B cell (primary cell): Measurements from ENCODE around the gene PLXNB2.

Experiments
- CTCF ChIP-seq: fragments of 200-600 bp; IDR thresholded peaks from one replicate; pipeline ENCODE4 v1.8.0; 2022; ENCODE audit warnings: antibody characterized with exemption, mild to moderate bottlenecking
- EZH2 ChIP-seq: IDR thresholded peaks from 2 replicates; pipeline ENCODE4 v1.6.1; 2012; ENCODE audit warnings: borderline replicate concordance, low read depth, mild to moderate bottlenecking, moderate library complexity, low read length; ENCODE audit not compliant: insufficient read depth, poor library complexity, severe bottlenecking

GRCh38 chr22:50297510-50298265, 9.8 kb downstream of the PLXNB2 start:
- no peak for TF ChIP-seq CTCF
- no peak for TF ChIP-seq EZH2
